K562 (cell line): ENCODE measurements around the gene GLYATL3. TPM values are rescaled to one million over a fixed set of nuclear protein-coding genes. Genes with fewer than 3 reads are reported as not detected.

Experiments
- ATAC-seq: fragments of 200-7000 bp; cut with Tn5 transposase; 3 replicates; pipeline ENCODE4 v1.9.1; 2020; ENCODE audit warnings: moderate library complexity
- BruUV-seq: library from RNA; stranded (reverse); fragments of 400-500 nt; replicated peaks from 2 replicates; lab custom pipeline; 2021; lab: Mats Ljungman, UMichigan
- CTCF ChIA-PET: fragments of 300-600 bp; formaldehyde crosslinking; extraction: SDS; loops from one replicate; lab custom pipeline; 2021; ENCODE audit warnings: low intra/inter-chr PET ratio; lab: Yijun Ruan, JAX
- POLR2A ChIA-PET: fragments of 300-600, 350-650 bp; sonication (Branson Sonifier 250); formaldehyde crosslinking; extraction: SDS; loops from one replicate; lab custom pipeline; 2021; ENCODE audit warnings: antibody characterized with exemption, inconsistent platforms; lab: Yijun Ruan, JAX
- DNase-seq, 4 experiments: peaks; one replicate each; pipeline versions ENCODE4 v3.0.0 to v3.0.0-alpha.2; 2011 to 2018; ENCODE audit warnings: low spot score in 3 of 4, mixed read lengths in 3 of 4; ENCODE audit errors: extremely low read depth in 1 of 4
- FAIRE-seq: peaks from 2 replicates; lab custom pipeline; 2011; peaks lifted over from hg19 to GRCh38; lab: Jason Lieb, UNC
- H2AFZ ChIP-seq: 2 replicates; pipeline ENCODE4 v1.6.0; 2011; ENCODE audit warnings: low read depth, low read length, control low read depth, inconsistent platforms
- H3K27ac ChIP-seq: fragments of 200-600 bp; 3 replicates; pipeline ENCODE4 v1.8.0; 2011; ENCODE audit warnings: low read depth, mild to moderate bottlenecking, control low read depth, inconsistent platforms, low read length, moderate library complexity, mixed read lengths; ENCODE audit errors: extremely low read depth
- H3K27me3 ChIP-seq, 2 experiments: fragments of 300-600 bp in 1 of 2; 2 replicates in 1 of 2; 3 replicates in 1 of 2; pipeline versions ENCODE4 v1.6.0 to v1.8.0; 2011; ENCODE audit warnings: inconsistent platforms in 2 of 2, low read length in 2 of 2, mild to moderate bottlenecking in 1 of 2, mixed read lengths in 1 of 2, moderate library complexity in 1 of 2; ENCODE audit not compliant: control insufficient read depth in 2 of 2, insufficient read depth in 2 of 2
- H3K36me3 ChIP-seq: fragments of 300-600 bp; 3 replicates; pipeline ENCODE4 v1.8.0; 2011; ENCODE audit warnings: mild to moderate bottlenecking, low read length, inconsistent platforms; ENCODE audit not compliant: control insufficient read depth, insufficient read depth
- H3K4me1 ChIP-seq, 2 experiments: fragments of 200-600 bp in 1 of 2; replicated peaks in 1 of 2; 2 replicates in 1 of 2; 3 replicates in 1 of 2; pipeline versions ENCODE4 v1.5.1 to v1.8.0; 2011; ENCODE audit warnings: inconsistent platforms in 2 of 2, low read length in 2 of 2, mild to moderate bottlenecking in 1 of 2, mixed read lengths in 1 of 2, moderate library complexity in 1 of 2; ENCODE audit not compliant: control insufficient read depth in 2 of 2, insufficient read depth in 2 of 2
- H3K4me2 ChIP-seq: 2 replicates; pipeline ENCODE4 v1.6.1; 2011; ENCODE audit warnings: low read length, control low read depth, inconsistent platforms, mixed read lengths; ENCODE audit not compliant: insufficient read depth
- H3K4me3 ChIP-seq: fragments of 200-600 bp; sonication (generic), shearing (Covaris generic); 2 replicates; pipeline ENCODE4 v1.5.1; 2016; ENCODE audit warnings: control low read depth, inconsistent platforms
- H3K79me2 ChIP-seq: fragments of 200-600 bp; 3 replicates; pipeline ENCODE4 v1.8.0; 2011; ENCODE audit warnings: low read length, inconsistent platforms; ENCODE audit not compliant: control insufficient read depth, insufficient read depth
- H3K9ac ChIP-seq, 2 experiments: 2 replicates each; pipeline versions ENCODE4 v1.6.0 to v1.6.1; 2011; ENCODE audit warnings: low read depth in 2 of 2, low read length in 2 of 2, control low read depth in 1 of 2, inconsistent platforms in 1 of 2, mild to moderate bottlenecking in 1 of 2, mixed read lengths in 1 of 2; ENCODE audit not compliant: insufficient read depth in 1 of 2
- H3K9me1 ChIP-seq: one replicate; pipeline ENCODE4 v1.6.0; 2011; ENCODE audit warnings: inconsistent platforms, mild to moderate bottlenecking, low read length, moderate library complexity; ENCODE audit not compliant: control insufficient read depth, insufficient read depth
- H3K9me3 ChIP-seq: replicated peaks from 2 replicates; pipeline ENCODE4 v1.5.1; 2011; ENCODE audit warnings: low read depth, low read length, inconsistent platforms; ENCODE audit not compliant: control insufficient read depth, insufficient read depth
- H4K20me1 ChIP-seq: replicated peaks from 2 replicates; pipeline ENCODE4 v1.6.1; 2011; ENCODE audit warnings: low read length, inconsistent platforms, mixed read lengths; ENCODE audit not compliant: control insufficient read depth, insufficient read depth
- HBP1 ChIP-seq: fragments of 450-650 bp; formaldehyde crosslinking; IDR thresholded peaks from 2 replicates; pipeline ENCODE4 v1.4.0; 2022; ENCODE audit warnings: missing genetic modification characterization
- HCFC1 ChIP-seq: IDR thresholded peaks from 2 replicates; pipeline ENCODE4 v1.6.1; 2012; ENCODE audit warnings: low read depth, low read length, improper control_type of control experiment
- HDAC1 ChIP-seq, 2 experiments: fragments of 450-650 bp; IDR thresholded peaks; 2 replicates each; pipeline ENCODE4 v1.6.1; 2016 to 2017; ENCODE audit warnings: inconsistent platforms in 1 of 2, mild to moderate bottlenecking in 1 of 2, moderate library complexity in 1 of 2
- RBM34 ChIP-seq: fragments of 200-400 bp; formaldehyde crosslinking; IDR thresholded peaks from 2 replicates; pipeline ENCODE4 v1.6.1; 2018; ENCODE audit warnings: low read length, borderline replicate concordance; ENCODE audit not compliant: insufficient read depth
- SAP30 ChIP-seq: fragments of 200-600 bp; sonication (generic); IDR thresholded peaks from 2 replicates; pipeline ENCODE4 v1.6.1; 2012; ENCODE audit warnings: borderline replicate concordance, low read depth, mild to moderate bottlenecking, moderate library complexity, low read length, control low read depth, inconsistent platforms; ENCODE audit not compliant: insufficient read depth, poor library complexity, severe bottlenecking
- TOE1 ChIP-seq, 2 experiments: fragments of 450-650 bp in 1 of 2; sonication (generic) in 1 of 2; formaldehyde crosslinking in 1 of 2; IDR thresholded peaks; 2 replicates each; pipeline versions ENCODE4 v1.7.1 to v1.8.0; 2016 to 2022; ENCODE audit warnings: borderline replicate concordance in 2 of 2, mild to moderate bottlenecking in 2 of 2, antibody characterized with exemption in 1 of 2, inconsistent platforms in 1 of 2, low read depth in 1 of 2, missing genetic modification reagents in 1 of 2, moderate library complexity in 1 of 2
- ZBTB1 ChIP-seq: sonication (generic); formaldehyde crosslinking; IDR thresholded peaks from 2 replicates; pipeline ENCODE4 v1.8.1; 2023; ENCODE audit warnings: missing genetic modification reagents, low read depth, mild to moderate bottlenecking, borderline replicate concordance
- ZNF239 ChIP-seq: fragments of 250-450 bp; sonication (Bioruptor Pico); IDR thresholded peaks from 2 replicates; pipeline ENCODE4 v1.4.0; 2020; ENCODE audit warnings: mild to moderate bottlenecking
- ZNF717 ChIP-seq: fragments of 250-450 bp; sonication (Bioruptor Pico); IDR thresholded peaks from 2 replicates; pipeline ENCODE4 v1.5.0; 2021
- ZNF830 ChIP-seq: fragments of 250-450 bp; sonication (Bioruptor Pico); IDR thresholded peaks from 2 replicates; pipeline ENCODE4 v1.5.0; 2021; ENCODE audit warnings: mild to moderate bottlenecking
- WGBS: fragments of 100-300 bp; shearing (Covaris generic); methylation state at CpG from one replicate; pipeline ENCODE4 v1.1.6; 2016; ENCODE audit warnings: low coverage, mixed read lengths; ENCODE audit not compliant: insufficient coverage; ENCODE audit errors: missing lambda C conversion rate; 5-methylcytosine and 5-hydroxymethylcytosine counted together
- in situ Hi-C: fragments of 300-500 bp; cut with MboI; formaldehyde crosslinking; loops from 4 replicates; pipeline ENCODE4 v1.15.0; 2018; ENCODE audit warnings: inconsistent platforms, mixed read lengths
- intact Hi-C: fragments of 100-400 bp; cut with micrococcal nuclease; formaldehyde crosslinking; loops from 2 replicates; pipeline ENCODE4 v1.14.2; 2022
- polyA plus RNA-seq, 8 experiments: library from polyadenylated mRNA; depleted of rRNA in 4 of 8; stranded (reverse) in 5 of 8; unstranded in 3 of 8; fragments of >200 nt; fragmentation: Nextera tagmentation in 2 of 8; fragmentation: Illumina TruSeq in 1 of 8; extraction: Ambion mirVana in 2 of 8; extraction: Trizol in 1 of 8; gene quantifications; 2 replicates each; pipeline versions ENCODE4 v1.2.1 to v1.2.3, GENCODE V29; 2011 to 2014; ENCODE audit warnings: inconsistent platforms in 1 of 8, missing spikeins in 1 of 8
- total RNA-seq, 7 experiments: library from RNA; depleted of rRNA in 6 of 7; stranded (reverse); fragments of >200 nt in 6 of 7; fragmentation: Illumina TruSeq in 2 of 7; extraction: Trizol in 2 of 7; gene quantifications; 2 replicates each; pipeline versions ENCODE4 v1.2.1 to v1.2.3, GENCODE V29; 2011 to 2021; ENCODE audit warnings: low replicate concordance in 1 of 7
- TF ChIP-seq, protein P1 (sequence below): fragments of 250-450 bp; sonication (Bioruptor Pico); IDR thresholded peaks from 2 replicates; pipeline ENCODE4 v1.4.0; 2020; ENCODE audit warnings: mild to moderate bottlenecking, moderate library complexity, borderline replicate concordance
- TF ChIP-seq, protein P2 (sequence below): fragments of 200-800 bp; sonication (Bioruptor generic); IDR thresholded peaks from 2 replicates; pipeline ENCODE4 v1.6.1; 2016; ENCODE audit warnings: missing genetic modification characterization, missing compliant biosample characterization

GLYATL3 gene
- total and polyA plus RNA-seq, 9 of the 15 experiments (the other 6 are each of a cell fraction or from before 2014, with no cell fraction given), result not detected

DNA sequence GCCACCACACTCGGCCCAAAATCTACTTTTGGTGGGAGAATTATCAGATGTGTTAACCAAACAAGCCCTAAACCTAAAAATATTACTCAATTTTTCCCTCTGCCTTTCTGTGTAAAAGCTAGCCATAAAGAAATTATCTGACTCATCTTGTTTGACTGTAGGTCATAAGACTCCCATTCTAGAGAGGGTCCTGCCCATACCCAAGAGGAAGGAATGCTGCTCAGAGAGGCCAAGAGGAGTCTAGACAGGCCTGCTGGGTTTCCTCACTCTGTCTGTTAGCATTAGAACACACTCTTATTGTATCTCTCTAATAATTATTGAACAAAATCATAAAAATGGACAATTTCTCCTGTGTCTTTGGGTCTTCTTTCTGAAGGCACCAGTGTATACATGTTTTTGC is 76.9 kb downstream of the GLYATL3 start:
- ATAC-seq, result no peak; the same call in 2 of the 3 replicates
- intact Hi-C loops, result no loop called here
- H4K20me1 ChIP-seq, result no peaks in the 10 kb centered on the region
- H3K4me2 ChIP-seq, result no peak overlapping the region
- no peaks in the 10 kb centered on the region for H3K79me2 ChIP-seq
- H3K4me3 ChIP-seq, result no peak overlapping the region
- ChIA-PET CTCF (no interaction called here), POLR2A (interaction anchor here (1.2 kb wide), 1 partner anchor 44 kb away, joined by 3 read pairs; no protein-coding TSS in a partner anchor)
- H3K9ac ChIP-seq, result no peak overlapping the region
- DNase-seq, result no peak
- no peak for FAIRE-seq
- no TSS peak for BruUV-seq
- no peaks in the 10 kb centered on the region for H3K27me3 ChIP-seq
- no peaks in the 10 kb centered on the region for H3K9me3 ChIP-seq
- no peaks in the 10 kb centered on the region for H3K4me1 ChIP-seq
- WGBS, result 70% methylated on average over 1 of the region's 1 CpG
- H2AFZ ChIP-seq, result no peak overlapping the region; the same call in 1 of the 2 replicates
- in situ Hi-C loops, result no loop called here
- no peak overlapping the region for H3K27ac ChIP-seq
- no peaks in the 10 kb centered on the region for H3K36me3 ChIP-seq
- no peaks in the 10 kb centered on the region for H3K9me1 ChIP-seq
- no peak for TF ChIP-seq RBM34
- TF ChIP-seq SAP30, result no peak
- no peak for TF ChIP-seq ZNF239 (CRISPR knock-in tag)
- TF ChIP-seq HBP1 (CRISPR knock-in tag), result no peak
- no peak for TF ChIP-seq HDAC1 (IDR thresholded peaks at IDR 0.05)
- TF ChIP-seq TOE1 (IDR thresholded peaks at IDR 0.05; ENCODE audit: borderline replicate concordance), result no peak
- no peak for TF ChIP-seq TOE1 (CRISPR knock-in tag; IDR thresholded peaks at IDR 0.05; ENCODE audit: borderline replicate concordance, low read depth)
- TF ChIP-seq, protein P1, sequence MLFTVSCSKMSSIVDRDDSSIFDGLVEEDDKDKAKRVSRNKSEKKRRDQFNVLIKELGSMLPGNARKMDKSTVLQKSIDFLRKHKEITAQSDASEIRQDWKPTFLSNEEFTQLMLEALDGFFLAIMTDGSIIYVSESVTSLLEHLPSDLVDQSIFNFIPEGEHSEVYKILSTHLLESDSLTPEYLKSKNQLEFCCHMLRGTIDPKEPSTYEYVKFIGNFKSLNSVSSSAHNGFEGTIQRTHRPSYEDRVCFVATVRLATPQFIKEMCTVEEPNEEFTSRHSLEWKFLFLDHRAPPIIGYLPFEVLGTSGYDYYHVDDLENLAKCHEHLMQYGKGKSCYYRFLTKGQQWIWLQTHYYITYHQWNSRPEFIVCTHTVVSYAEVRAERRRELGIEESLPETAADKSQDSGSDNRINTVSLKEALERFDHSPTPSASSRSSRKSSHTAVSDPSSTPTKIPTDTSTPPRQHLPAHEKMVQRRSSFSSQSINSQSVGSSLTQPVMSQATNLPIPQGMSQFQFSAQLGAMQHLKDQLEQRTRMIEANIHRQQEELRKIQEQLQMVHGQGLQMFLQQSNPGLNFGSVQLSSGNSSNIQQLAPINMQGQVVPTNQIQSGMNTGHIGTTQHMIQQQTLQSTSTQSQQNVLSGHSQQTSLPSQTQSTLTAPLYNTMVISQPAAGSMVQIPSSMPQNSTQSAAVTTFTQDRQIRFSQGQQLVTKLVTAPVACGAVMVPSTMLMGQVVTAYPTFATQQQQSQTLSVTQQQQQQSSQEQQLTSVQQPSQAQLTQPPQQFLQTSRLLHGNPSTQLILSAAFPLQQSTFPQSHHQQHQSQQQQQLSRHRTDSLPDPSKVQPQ (CRISPR knock-in tag), result no peak
- no peak for TF ChIP-seq ZNF830 (CRISPR knock-in tag)
- TF ChIP-seq ZNF717 (CRISPR knock-in tag), result no peak
- no peak for TF ChIP-seq HCFC1
- no peak for TF ChIP-seq ZBTB1
- TF ChIP-seq, protein P2, sequence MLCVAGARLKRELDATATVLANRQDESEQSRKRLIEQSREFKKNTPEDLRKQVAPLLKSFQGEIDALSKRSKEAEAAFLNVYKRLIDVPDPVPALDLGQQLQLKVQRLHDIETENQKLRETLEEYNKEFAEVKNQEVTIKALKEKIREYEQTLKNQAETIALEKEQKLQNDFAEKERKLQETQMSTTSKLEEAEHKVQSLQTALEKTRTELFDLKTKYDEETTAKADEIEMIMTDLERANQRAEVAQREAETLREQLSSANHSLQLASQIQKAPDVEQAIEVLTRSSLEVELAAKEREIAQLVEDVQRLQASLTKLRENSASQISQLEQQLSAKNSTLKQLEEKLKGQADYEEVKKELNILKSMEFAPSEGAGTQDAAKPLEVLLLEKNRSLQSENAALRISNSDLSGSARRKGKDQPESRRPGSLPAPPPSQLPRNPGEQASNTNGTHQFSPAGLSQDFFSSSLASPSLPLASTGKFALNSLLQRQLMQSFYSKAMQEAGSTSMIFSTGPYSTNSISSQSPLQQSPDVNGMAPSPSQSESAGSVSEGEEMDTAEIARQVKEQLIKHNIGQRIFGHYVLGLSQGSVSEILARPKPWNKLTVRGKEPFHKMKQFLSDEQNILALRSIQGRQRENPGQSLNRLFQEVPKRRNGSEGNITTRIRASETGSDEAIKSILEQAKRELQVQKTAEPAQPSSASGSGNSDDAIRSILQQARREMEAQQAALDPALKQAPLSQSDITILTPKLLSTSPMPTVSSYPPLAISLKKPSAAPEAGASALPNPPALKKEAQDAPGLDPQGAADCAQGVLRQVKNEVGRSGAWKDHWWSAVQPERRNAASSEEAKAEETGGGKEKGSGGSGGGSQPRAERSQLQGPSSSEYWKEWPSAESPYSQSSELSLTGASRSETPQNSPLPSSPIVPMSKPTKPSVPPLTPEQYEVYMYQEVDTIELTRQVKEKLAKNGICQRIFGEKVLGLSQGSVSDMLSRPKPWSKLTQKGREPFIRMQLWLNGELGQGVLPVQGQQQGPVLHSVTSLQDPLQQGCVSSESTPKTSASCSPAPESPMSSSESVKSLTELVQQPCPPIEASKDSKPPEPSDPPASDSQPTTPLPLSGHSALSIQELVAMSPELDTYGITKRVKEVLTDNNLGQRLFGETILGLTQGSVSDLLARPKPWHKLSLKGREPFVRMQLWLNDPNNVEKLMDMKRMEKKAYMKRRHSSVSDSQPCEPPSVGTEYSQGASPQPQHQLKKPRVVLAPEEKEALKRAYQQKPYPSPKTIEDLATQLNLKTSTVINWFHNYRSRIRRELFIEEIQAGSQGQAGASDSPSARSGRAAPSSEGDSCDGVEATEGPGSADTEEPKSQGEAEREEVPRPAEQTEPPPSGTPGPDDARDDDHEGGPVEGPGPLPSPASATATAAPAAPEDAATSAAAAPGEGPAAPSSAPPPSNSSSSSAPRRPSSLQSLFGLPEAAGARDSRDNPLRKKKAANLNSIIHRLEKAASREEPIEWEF (CRISPR knock-in tag), result no peak
